Activated CD4-positive, alpha-beta T cell treated with anti-CD3 and anti-CD28 coated beads for 1 hour (primary cell): ENCODE data around the gene BAHD1.
A peak's percentile ranks its signal among the peaks of the same experiment; 100 is the strongest.

Source experiments
- DNase-seq: peaks from one replicate; pipeline ENCODE4 v3.0.0-alpha.2; 2020

Gene BAHD1

GRCh38 chr15:40469776-40470390 is 29.1 kb downstream of the BAHD1 start:
- DNase-seq, result no peak

GRCh38 chr15:40470423-40471104 is 29.8 kb downstream of the BAHD1 start, which contains the start of gene CHST14:
TSS of gene CHST14 (plus strand) at chr15:40470984. CDS start at chr15:40471214, 230 bp downstream.
- peak; percentile 45 for DNase-seq

GRCh38 chr15:40471105-40471807 is 30.5 kb downstream of the BAHD1 start:
- no peak for DNase-seq

GRCh38 chr15:40471808-40472150 is 31.0 kb downstream of the BAHD1 start:
- DNase-seq, result no peak

- no peak for DNase-seq
Observed at GRCh38 chr15:40472171-40472727, 31.5 kb downstream of the BAHD1 start.

GRCh38 chr15:40474581-40474980 is 33.8 kb downstream of the BAHD1 start:
- DNase-seq, result no peak

- DNase-seq, result no peak
Observed at GRCh38 chr15:40477642-40478327, 37.0 kb downstream of the BAHD1 start.

GRCh38 chr15:40479024-40479423 is 38.3 kb downstream of the BAHD1 start:
- no peak for DNase-seq

GRCh38 chr15:40481341-40482074 is 40.8 kb downstream of the BAHD1 start:
- no peak for DNase-seq

GRCh38 chr15:40483919-40484318 is 43.2 kb downstream of the BAHD1 start:
- no peak for DNase-seq

GRCh38 chr15:40486066-40486770 is 45.5 kb downstream of the BAHD1 start:
- DNase-seq, result no peak

- DNase-seq, result no peak
Observed at GRCh38 chr15:40487816-40488682, 47.3 kb downstream of the BAHD1 start.

GRCh38 chr15:40489274-40490175 is 48.8 kb downstream of the BAHD1 start:
- no peak for DNase-seq

- DNase-seq, result peak; percentile 26
Observed at GRCh38 chr15:40493089-40493840, 52.5 kb downstream of the BAHD1 start.

GRCh38 chr15:40495516-40495915 is 54.8 kb downstream of the BAHD1 start:
- DNase-seq, result no peak

- no peak for DNase-seq
Observed at GRCh38 chr15:40498418-40498817, 57.7 kb downstream of the BAHD1 start.

GRCh38 chr15:40498891-40499290 is 58.1 kb downstream of the BAHD1 start:
- DNase-seq, result no peak

- no peak for DNase-seq
Observed at GRCh38 chr15:40499931-40500330, 59.2 kb downstream of the BAHD1 start.
